ELR (cell line): ENCODE data around the gene CIDEB.
A peak's percentile ranks its signal among the peaks of the same experiment; 100 is the strongest.

Experiments
- DNase-seq: peaks from one replicate; pipeline ENCODE4 v3.0.0-alpha.2; 2015; ENCODE audit warnings: low read depth

Gene CIDEB

DNA sequence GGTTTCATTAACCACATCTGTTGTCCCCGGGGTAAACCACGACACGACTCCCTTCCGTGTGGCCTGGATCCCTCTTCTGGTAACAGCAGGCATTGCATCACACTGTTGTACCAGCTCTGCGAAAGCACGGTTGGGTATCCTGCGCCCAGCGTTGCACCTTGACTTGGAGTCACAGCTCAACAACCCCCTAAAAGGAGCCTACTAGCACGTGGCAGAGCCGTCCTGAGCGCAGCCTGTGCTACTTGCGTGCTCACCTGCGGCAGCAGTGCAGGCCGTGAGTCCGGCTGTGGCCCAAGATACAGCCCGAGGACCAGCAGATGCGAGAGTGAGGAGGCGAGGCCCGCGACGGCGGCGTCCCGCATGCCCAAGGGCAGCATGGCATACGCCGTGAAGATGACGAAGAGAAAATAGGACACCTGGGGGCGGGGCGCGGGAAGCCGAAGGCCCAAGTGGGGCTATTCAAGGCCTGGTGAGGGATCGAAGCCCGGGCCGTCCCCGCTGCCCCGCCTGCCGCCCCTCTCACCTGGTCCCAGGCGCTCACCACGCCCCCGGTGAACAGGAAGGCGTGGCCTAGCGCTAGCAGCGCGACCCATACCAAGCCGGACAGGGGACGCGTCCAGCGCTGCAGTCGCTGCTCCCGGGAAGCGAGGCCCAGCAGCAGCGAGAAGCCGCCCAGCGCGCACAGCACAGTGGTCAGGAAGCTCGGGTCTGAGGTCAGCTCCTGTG lies 24.7 kb upstream of the CIDEB start:
- peak; percentile 67 for DNase-seq

DNA sequence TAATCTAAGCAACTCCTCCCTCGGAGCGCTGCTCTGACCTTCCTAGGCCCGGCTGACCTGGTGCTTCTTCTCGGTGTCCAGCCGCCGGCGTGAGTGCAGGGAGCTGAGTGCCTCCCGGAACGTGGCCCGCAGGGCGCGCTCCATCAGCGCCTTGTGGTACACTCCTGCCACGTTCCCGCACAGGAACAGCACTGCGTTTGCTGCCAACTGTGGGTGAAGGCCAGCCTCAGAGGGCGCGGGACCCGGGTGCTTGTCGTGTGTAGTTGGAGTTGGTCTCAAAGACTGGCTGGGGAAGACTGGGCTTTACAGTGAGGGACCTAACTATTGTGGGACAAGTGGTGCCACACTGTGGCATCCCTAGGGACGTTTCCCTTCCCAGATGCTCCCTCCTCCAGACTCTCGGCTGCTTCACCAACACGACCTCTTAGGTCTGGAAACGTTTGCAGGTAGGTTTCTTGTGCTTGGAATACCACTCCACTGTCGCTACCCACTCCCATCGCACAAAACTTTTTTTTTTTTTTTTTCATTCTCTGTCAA lies 24.0 kb upstream of the CIDEB start:
- DNase-seq = no peak

DNA sequence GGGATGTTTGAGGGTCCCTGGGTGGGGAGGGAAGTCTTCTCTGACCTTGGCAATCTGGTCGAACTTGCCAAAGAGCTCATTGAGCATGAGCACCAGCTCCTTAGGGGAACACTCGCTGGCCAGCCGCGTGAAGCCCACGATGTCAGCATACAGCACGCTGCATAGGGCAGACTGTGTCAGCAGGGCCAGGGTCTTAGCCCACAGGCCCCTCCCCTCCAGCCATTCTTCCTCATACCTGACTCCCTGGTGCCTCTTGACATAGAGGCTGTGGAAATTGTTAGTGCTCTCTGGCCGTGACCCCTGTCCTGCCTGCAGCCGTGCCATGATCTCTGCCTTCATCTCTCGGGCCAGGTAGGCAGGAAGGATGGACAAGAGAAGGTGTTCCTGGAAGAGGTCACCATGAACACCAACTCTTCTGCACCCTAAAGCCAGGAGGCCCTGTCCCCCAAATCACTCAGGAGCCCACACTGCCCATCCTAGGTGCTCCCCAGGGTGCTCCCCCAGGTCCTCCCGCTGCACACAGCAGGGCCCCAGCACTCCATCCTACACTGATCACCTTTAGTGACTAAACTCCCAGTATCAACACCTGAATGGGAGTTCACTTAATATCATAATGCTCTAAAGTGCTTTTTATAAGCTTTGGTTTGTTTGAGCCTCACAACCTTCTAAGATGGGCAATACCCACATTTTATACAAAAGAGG lies 23.3 kb upstream of the CIDEB start:
- DNase-seq = no peak

GRCh38 chr14:24329736-24330135 lies 22.0 kb upstream of the CIDEB start:
- DNase-seq = no peak

DNA sequence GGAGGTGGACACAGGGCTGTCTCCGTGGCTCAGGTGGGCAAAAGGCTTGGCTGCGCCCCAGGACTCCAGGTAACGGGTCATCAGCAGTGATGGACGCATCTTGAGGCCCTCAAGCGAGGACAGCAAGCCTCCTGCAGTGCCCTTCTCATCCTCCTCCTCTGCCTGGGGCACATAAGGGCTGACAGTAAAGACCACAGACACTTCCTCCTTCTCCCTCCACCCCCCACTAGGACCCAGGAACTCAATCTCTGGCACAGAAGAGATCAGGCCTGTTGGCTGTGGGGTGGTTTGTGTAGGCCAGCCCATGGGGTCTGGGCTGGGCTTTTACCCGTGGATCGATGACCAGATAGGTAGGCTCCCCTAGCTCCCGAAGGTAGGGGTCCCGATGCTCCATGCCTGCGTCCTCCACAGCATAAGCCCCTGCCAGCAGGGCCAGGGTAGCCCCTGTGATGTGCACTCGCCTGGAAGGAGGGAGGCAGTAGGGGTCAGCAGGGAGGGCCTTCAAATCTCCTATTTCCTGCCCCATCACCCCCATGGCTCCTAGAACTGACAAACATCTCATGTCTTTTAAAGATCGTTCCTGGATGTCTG lies 21.4 kb upstream of the CIDEB start:
- DNase-seq = no peak

GRCh38 chr14:24327914-24328313 lies 20.1 kb upstream of the CIDEB start:
- DNase-seq = peak; percentile 33

- no peak for DNase-seq
Observed at GRCh38 chr14:24327303-24327702, 19.5 kb upstream of the CIDEB start.

DNA sequence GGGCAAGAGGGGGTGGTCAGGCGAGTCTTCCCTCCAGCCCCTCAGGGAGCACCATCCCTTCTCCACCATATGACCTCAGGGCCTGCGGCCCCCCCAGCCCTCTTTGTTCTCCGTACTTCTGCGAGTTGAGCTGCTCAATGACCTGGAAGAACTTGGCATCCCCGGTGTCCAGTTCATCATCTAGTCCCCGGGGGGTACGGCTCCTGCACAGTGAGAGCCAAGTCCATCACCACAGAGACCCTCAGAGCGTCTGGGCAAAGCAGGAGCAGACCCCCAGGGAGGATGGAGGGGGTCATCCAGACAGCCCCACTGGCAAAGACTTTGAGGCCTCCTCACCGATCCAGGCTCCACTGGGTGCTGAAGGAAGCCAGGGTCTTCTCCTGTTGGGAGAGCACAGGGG lies 18.2 kb upstream of the CIDEB start:
- DNase-seq = no peak

DNA sequence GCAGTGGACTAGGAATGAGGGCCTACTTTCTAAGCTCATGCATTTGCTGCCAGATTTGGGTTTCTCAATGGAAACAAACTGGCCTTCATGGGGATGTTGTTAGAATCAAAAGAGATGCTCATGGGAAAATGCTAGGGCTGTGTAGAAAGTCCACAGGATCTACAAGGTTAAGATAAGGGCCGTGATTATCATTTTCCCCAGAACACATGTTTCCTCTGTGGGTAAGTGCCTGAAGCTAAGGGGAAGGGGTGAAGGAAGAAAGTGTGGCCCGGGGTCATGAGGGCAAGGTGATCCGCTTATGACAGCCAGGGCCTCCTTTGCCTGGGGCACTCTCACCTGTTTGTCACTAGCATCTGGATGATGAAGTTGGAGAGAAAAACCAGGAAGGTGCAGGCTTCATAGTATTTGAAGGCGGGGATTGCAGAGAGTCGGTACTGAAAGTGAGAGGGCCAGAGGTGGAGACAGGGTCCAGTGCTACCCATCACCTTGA lies 17.3 kb upstream of the CIDEB start:
- DNase-seq = no peak

DNA sequence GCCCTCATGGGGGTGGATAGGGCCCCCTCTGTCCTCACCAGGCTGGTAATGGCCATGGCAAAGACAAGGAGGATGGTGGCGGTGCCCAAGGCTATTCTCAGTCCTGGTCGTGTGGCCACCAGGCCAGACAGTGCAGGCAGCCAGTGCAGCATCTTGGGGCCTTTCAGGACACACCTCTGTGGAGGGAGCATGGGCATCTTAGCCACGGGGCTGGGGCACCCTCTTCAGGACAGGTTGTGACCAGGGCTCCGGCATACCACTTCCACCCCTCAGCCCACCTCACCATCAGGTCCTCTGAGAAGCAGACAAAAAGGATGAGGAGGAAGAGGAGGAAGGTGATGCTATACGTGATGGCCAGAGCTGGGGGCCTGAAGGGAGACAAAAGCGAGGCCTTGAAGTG lies 16.2 kb upstream of the CIDEB start:
- no peak for DNase-seq

GRCh38 chr14:24323341-24323740 lies 15.6 kb upstream of the CIDEB start:
- DNase-seq = no peak

GRCh38 chr14:24322672-24323071 lies 14.9 kb upstream of the CIDEB start:
- DNase-seq = no peak

DNA sequence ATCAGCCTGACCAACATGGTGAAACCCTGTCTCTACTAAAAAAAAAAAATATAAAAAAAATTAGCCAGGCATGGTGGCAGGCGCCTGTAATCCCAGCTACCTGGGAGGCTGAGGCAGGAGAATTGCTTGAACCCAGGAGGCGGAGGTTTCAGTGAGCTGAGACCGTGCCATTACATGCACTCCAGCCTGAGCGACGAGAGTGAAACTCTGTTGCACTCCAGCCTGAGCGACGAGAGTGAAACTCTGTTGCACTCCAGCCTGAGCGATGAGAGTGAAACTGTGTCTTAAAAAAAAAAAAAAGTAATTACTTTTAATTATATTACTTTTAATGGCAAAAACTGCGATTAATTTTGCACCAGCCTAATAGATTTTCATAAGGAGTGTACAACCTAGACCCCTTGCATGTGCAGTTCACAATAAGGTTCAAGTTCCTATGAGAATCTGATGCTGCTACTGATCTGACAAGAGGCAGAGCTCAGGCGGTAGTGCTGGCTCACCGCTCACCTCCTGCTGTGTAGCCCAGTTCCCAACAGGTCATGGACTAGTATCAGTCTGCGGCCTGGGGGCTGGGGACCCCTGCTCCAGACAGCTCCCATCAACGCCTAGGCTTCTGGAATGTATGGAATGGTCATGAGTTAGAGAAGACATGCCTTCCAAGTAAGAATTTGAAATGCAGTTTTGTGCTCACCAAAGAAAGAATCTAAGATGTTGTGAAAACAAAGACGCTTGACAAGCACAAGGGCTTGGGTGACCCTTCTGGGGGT lies 13.6 kb upstream of the CIDEB start:
- no peak for DNase-seq

- DNase-seq = peak; percentile 66
Observed at GRCh38 chr14:24317141-24317928, 9.6 kb upstream of the CIDEB start.

DNA sequence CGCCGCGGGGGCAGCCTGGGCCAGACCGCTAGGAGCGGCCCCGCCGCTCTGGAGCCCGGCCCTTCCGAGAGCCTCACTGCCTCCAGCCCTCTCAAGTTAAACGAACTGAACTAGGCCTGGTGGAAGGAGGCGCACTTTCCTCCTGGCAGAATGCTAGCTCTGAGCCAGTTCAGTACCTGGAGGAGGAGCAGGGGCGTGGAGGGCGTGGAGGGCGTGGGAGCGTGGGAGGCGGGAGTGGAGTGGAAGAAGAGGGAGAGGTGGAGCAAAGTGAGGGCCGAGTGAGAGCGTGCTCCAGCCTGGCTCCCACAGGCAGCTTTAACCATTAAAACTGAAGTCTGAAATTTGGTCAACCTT lies 8.8 kb upstream of the CIDEB start:
- no peak for DNase-seq

DNA sequence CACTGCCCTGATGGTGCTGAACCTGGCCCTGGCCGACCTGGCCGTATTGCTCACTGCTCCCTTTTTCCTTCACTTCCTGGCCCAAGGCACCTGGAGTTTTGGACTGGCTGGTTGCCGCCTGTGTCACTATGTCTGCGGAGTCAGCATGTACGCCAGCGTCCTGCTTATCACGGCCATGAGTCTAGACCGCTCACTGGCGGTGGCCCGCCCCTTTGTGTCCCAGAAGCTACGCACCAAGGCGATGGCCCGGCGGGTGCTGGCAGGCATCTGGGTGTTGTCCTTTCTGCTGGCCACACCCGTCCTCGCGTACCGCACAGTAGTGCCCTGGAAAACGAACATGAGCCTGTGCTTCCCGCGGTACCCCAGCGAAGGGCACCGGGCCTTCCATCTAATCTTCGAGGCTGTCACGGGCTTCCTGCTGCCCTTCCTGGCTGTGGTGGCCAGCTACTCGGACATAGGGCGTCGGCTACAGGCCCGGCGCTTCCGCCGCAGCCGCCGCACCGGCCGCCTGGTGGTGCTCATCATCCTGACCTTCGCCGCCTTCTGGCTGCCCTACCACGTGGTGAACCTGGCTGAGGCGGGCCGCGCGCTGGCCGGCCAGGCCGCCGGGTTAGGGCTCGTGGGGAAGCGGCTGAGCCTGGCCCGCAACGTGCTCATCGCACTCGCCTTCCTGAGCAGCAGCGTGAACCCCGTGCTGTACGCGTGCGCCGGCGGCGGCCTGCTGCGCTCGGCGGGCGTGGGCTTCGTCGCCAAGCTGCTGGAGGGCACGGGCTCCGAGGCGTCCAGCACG lies 8.2 kb upstream of the CIDEB start:
- DNase-seq = no peak

DNA sequence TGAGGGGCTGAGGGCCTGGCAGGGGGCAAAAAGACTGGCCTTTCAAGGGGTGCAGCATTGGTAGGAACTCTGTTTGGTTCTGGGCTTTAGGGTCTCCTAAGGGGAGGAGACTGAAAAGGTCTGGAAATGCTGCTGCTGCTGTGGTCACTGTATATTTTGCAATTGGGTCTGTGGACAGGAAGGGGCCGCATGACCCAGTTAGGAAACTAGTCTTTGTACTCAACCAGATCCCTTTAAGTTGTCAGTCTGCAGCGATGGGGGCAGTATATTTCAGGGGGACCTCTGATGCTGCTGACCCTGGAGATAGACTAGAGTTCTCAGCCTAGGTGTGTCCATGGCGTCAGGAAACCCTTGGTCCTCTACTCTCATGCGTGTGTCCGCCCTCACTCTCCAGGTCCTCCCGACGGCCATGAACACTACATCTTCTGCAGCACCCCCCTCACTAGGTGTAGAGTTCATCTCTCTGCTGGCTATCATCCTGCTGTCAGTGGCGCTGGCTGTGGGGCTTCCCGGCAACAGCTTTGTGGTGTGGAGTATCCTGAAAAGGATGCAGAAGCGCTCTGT lies 7.5 kb upstream of the CIDEB start:
- DNase-seq = no peak

GRCh38 chr14:24314377-24315193 lies 6.8 kb upstream of the CIDEB start:
- DNase-seq = no peak

DNA sequence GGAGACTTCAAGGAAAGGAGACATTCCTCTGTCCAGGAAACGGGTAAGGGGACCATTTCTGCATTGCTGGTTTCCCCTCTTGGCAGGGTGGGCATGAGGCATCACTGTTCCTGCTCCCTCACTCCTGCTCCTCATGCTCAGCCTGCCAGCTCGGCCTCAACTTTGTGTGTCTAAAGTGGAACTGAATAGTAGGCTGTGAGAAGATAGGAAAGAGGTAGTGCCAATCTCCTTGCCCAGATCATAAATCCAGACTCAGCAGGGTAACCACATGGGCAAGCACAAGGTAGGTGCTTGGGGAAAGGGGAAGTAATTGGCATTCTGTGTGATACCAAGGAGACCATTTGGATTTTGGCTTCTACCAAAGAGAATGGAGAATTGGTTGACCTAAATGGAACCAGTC lies 6.1 kb upstream of the CIDEB start:
- DNase-seq = no peak
